SK-N-SH (cell line): ENCODE results near the gene PPARD.

Experiments used
- EP300 ChIP-seq, 2 experiments: IDR thresholded peaks; 2 replicates each; pipeline versions ENCODE4 v1.4.0 to v1.6.1; 2012; ENCODE audit warnings: borderline replicate concordance in 1 of 2, low read depth in 1 of 2, low read length in 1 of 2
- EZH2phosphoT487 ChIP-seq: fragments of 200-600 bp; sonication (generic); IDR thresholded peaks from 2 replicates; pipeline ENCODE4 v1.6.1; 2017; ENCODE audit warnings: low read depth, mixed run types, mild to moderate bottlenecking, antibody characterized with exemption, moderate library complexity, borderline replicate concordance
- JUND ChIP-seq: IDR thresholded peaks from 2 replicates; pipeline ENCODE4 v1.4.0; 2012
- MEF2A ChIP-seq: IDR thresholded peaks from 2 replicates; pipeline ENCODE4 v1.4.0; 2012; ENCODE audit warnings: low read depth, borderline replicate concordance
- MXI1 ChIP-seq: IDR thresholded peaks from 2 replicates; pipeline ENCODE4 v1.6.1; 2012; ENCODE audit warnings: mild to moderate bottlenecking, low read depth, low read length, improper control_type of control experiment
- POLR2AphosphoS5 ChIP-seq: IDR thresholded peaks from 2 replicates; pipeline ENCODE4 v1.6.1; 2012; ENCODE audit warnings: low read depth, low read length
- RCOR1 ChIP-seq: fragments of 150-350 bp; IDR thresholded peaks from 2 replicates; pipeline ENCODE4 v1.6.1; 2017; ENCODE audit warnings: antibody characterized with exemption, low read length
- TAF1 ChIP-seq: IDR thresholded peaks from 2 replicates; pipeline ENCODE4 v1.6.1; 2012; ENCODE audit warnings: low read depth, mild to moderate bottlenecking, low read length, moderate library complexity, borderline replicate concordance
- TF ChIP-seq, protein P1 (sequence below): fragments of 200-600 bp; sonication (generic); IDR thresholded peaks from 2 replicates; pipeline ENCODE4 v1.6.1; 2017; ENCODE audit warnings: antibody characterized with exemption, mild to moderate bottlenecking, moderate library complexity

DNA sequence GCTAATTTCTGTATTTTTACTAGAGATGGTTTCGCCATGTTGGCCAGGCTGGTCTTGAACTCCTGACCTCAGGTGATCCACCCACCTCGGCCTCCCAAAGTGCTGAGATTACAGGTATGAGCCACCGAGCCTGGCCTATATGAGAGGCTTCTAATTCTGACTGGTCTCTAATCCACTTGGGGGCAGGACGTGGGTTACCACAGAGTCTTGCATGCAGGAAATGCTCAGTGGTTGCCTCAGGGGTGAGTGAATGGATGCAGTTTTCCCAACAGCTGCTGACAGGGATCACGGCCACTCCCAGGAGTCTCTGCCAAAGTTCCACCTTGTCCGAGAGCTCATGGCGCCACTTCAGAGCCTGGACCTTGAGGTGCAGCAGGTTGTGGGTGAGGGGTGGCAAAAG, 103.3 kb downstream of the PPARD start:
- no peak for TF ChIP-seq EZH2phosphoT487
- no peak for TF ChIP-seq POLR2AphosphoS5
- no peak for TF ChIP-seq TAF1
- TF ChIP-seq, protein P1, sequence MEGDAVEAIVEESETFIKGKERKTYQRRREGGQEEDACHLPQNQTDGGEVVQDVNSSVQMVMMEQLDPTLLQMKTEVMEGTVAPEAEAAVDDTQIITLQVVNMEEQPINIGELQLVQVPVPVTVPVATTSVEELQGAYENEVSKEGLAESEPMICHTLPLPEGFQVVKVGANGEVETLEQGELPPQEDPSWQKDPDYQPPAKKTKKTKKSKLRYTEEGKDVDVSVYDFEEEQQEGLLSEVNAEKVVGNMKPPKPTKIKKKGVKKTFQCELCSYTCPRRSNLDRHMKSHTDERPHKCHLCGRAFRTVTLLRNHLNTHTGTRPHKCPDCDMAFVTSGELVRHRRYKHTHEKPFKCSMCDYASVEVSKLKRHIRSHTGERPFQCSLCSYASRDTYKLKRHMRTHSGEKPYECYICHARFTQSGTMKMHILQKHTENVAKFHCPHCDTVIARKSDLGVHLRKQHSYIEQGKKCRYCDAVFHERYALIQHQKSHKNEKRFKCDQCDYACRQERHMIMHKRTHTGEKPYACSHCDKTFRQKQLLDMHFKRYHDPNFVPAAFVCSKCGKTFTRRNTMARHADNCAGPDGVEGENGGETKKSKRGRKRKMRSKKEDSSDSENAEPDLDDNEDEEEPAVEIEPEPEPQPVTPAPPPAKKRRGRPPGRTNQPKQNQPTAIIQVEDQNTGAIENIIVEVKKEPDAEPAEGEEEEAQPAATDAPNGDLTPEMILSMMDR, result no peak
- no peak for TF ChIP-seq MXI1
- no peak for TF ChIP-seq RCOR1
- no peak for TF ChIP-seq EP300 (IDR thresholded peaks at IDR 0.05; ENCODE audit: borderline replicate concordance in 1 of 2, low read depth in 1 of 2, low read length in 1 of 2)
- no peak for TF ChIP-seq JUND
- TF ChIP-seq MEF2A, result no peak
